WI38 (cell line): ENCODE results near the gene SETBP1.

Experiments
- H3K4me3 ChIP-seq: 2 replicates; pipeline ENCODE4 v1.5.1; 2011; ENCODE audit warnings: low read depth, mild to moderate bottlenecking, control low read depth, low read length
- CTCF ChIP-seq: IDR thresholded peaks from 2 replicates; pipeline ENCODE4 v1.5.1; 2012; ENCODE audit warnings: low read depth, mild to moderate bottlenecking, control low read depth, low read length

SETBP1 gene

GRCh38 chr18:44786688-44787087 is 106.0 kb downstream of the SETBP1 start:
- no peak overlapping the region for H3K4me3 ChIP-seq
- no peak for TF ChIP-seq CTCF

- TF ChIP-seq CTCF: no peak
These were observed 107.6 kb downstream of the SETBP1 start for GRCh38 chr18:44788334-44788733.

GRCh38 chr18:44789710-44790109 is 109.0 kb downstream of the SETBP1 start:
- no peak overlapping the region for H3K4me3 ChIP-seq

More at GRCh38 chr18:44788334-44788733, 107.6 kb downstream of the SETBP1 start:
- no peak overlapping the region for H3K4me3 ChIP-seq

GRCh38 chr18:44790860-44791259 is 110.2 kb downstream of the SETBP1 start:
- no peak for TF ChIP-seq CTCF
- H3K4me3 ChIP-seq: no peak overlapping the region

More at GRCh38 chr18:44789710-44790109, 109.0 kb downstream of the SETBP1 start:
- no peak for TF ChIP-seq CTCF

GRCh38 chr18:44791520-44791919 is 110.8 kb downstream of the SETBP1 start:
- no peak for TF ChIP-seq CTCF

GRCh38 chr18:44792456-44793061 is 111.9 kb downstream of the SETBP1 start:
- no peak for TF ChIP-seq CTCF
- no peak overlapping the region for H3K4me3 ChIP-seq

More at GRCh38 chr18:44791520-44791919, 110.8 kb downstream of the SETBP1 start:
- no peak overlapping the region for H3K4me3 ChIP-seq

GRCh38 chr18:44793194-44793593 is 112.5 kb downstream of the SETBP1 start:
- no peak overlapping the region for H3K4me3 ChIP-seq
- TF ChIP-seq CTCF: no peak
